ENCODE data around the gene KLHL6. TPM values are rescaled to one million over a fixed set of nuclear protein-coding genes. Genes with fewer than 3 reads are reported as not detected.

The KLHL6 gene
- total and polyA plus RNA-seq, 4 experiments from 2014 or later, result 8.4 to 56.1 (median 39.5) TPM

DNA sequence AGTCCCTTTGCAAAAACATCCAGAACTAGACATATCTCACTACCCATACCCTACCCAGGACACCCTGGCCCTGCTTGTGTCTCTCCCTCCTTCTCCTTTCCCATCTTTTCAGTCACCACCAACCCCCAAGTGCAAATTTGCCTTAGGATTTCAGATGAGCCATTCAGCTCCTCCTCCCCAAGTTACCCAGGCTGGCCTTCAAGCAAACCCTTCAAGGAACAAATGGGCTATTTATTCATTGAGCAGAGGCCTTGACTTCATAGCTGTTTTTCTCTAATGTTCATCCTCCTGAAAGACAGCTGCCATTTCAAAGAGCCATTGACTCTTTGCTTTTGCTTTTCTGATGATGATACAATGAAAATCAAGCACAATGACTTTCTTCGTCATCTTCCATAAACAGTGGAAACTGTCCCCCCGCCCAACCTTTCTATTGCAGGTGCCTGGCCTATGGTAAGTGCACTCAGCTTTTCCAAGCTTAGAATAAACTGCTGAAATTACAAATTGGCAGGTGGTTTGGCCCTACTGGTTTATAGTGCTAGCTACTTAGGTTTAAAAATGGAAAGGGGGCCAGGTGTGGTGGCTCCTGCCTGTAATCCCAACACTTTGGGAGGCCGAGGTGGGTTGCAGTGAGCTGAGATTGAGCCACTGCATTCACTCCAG is 26.1 kb upstream of the KLHL6 start:
- Mint-ChIP-seq H3K4me3 (peak overlapping the region in 1 of 8 donors; percentile 68), H3K27ac (peak overlapping the region in 2 of 7 donors; percentile 39 to 53), H3K4me1 (peaks cover 27 to 59% (median 48%) of the 10 kb centered on the region in 4 donors), H3K9me3 (peaks cover 0 to 2% (median 0%) of the 10 kb centered on the region in 8 donors), H3K36me3 (no peaks in the 10 kb centered on the region), H3K27me3 (no peaks in the 10 kb centered on the region)
- Histone ChIP-seq H3K27me3 (ENCODE audit: insufficient read depth, low read length) (no peaks in the 10 kb centered on the region), H3K4me3 (ENCODE audit: low read length in 2 of 2) (no peak overlapping the region), H3K27ac (ENCODE audit: low read depth, low read length) (no peak overlapping the region), H3K36me3 (ENCODE audit: insufficient read depth, low read length) (no peaks in the 10 kb centered on the region), H3K9me3 (ENCODE audit: control insufficient read depth in 1 of 2, low read length in 2 of 2) (no peaks in the 10 kb centered on the region), H3K4me1 (ENCODE audit: insufficient read depth, low read length) (peaks cover 34% of the 10 kb centered on the region)
- DNase-seq, result no peak
- intact Hi-C loops (cut with micrococcal nuclease), result no loop called here
- POLR2A ChIA-PET (ENCODE audit: partially characterized antibody), result no interaction called here
- CTCF ChIA-PET (ENCODE audit: partially characterized antibody), result interaction anchor here (1.4 to 7.5 kb wide), 2 partner anchors 9 to 67 kb away, joined by 3 to 55 read pairs; no protein-coding TSS in a partner anchor

DNA sequence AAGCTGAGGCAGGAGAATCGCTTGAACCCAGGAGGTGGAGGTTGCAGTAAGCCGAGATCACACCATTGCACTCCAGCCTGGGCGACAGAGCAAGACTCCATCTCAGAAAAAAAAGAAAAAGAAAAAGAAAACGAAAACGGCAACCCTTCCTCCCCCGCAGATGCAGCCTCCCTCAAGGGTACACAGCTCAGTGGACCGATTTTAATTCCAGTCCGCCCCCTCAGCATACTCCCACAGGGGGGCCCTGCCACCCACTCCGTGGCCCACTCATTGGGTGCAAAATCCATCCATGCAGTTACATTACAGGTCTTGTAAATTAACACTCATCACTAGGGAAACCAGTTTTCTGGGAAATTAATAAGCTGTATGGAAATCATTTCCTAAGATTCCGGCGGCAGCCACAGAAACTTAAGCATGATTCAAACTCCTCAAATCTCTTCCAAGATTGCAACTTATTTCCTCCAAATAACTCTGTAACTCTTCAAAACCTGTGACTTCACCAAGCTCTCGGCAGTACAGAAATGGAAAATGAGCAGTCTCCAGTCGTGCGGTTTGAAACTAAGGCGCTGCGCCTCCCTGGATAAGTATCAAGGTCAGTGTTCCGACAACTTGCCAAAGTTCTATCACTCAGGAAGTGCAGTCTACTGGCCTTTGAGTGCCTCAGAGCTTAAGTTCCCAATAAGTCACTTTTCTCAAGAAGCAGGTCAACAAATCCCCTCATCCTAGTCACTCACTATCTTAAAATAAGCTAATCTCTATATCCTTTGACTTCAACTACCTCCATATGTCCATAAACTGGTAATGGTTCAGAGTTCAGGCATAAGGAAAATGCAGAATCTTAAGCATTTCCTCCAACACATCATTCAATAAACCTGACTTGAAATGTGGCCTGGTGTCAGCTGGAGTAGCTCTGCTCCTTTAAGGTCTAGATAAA is 24.7 kb upstream of the KLHL6 start:
- Mint-ChIP-seq H3K27me3 (no peaks in the 10 kb centered on the region), H3K4me1 (peaks cover 20 to 51% (median 41%) of the 10 kb centered on the region in 4 donors), H3K4me3 (no peak overlapping the region), H3K27ac (peak overlapping the region in 2 of 7 donors; percentile 30 to 57), H3K36me3 (no peaks in the 10 kb centered on the region), H3K9me3 (peaks cover 0 to 2% (median 0%) of the 10 kb centered on the region in 8 donors)
- CTCF ChIA-PET (ENCODE audit: partially characterized antibody), result interaction anchor here (1.4 to 7.5 kb wide), 2 partner anchors 11 to 100 kb away, joined by 3 to 55 read pairs; no protein-coding TSS in a partner anchor
- H3K4me1 ChIP-seq (ENCODE audit: insufficient read depth, low read length), result peaks cover 28% of the 10 kb centered on the region
- no peaks in the 10 kb centered on the region for H3K9me3 ChIP-seq (ENCODE audit: control insufficient read depth in 1 of 2, low read length in 2 of 2)
- no peaks in the 10 kb centered on the region for H3K27me3 ChIP-seq (ENCODE audit: insufficient read depth, low read length)
- intact Hi-C loops (cut with micrococcal nuclease), result no loop called here
- POLR2A ChIA-PET (ENCODE audit: partially characterized antibody), result interaction anchor here (1.4 kb wide), 1 partner anchor 11 kb away, joined by 3 read pairs; no protein-coding TSS in a partner anchor
- no peak for DNase-seq
- H3K36me3 ChIP-seq (ENCODE audit: insufficient read depth, low read length), result no peaks in the 10 kb centered on the region
- H3K4me3 ChIP-seq (ENCODE audit: low read length in 2 of 2), result no peak overlapping the region
- H3K27ac ChIP-seq (ENCODE audit: low read depth, low read length), result no peak overlapping the region

DNA sequence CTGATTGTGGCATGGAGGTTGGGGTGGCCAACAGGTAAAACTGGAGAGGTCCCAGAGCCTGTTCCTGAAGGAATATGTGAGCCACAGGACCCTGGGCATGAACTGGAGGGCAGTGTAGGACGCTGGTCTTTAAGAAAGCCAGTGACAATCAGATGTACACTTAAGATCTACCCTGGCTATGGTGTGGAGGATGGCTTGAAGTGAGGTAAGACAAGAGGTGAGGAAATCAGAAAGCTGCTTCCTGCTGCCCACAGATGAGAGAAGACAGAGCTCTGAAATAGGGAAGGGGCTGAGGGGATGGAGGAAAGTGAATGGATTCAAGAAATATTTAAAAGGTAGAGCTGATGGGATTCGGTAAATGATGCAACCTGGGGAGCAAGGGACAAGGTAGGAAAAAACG is 22.7 kb upstream of the KLHL6 start:
- Histone ChIP-seq H3K4me1 (ENCODE audit: insufficient read depth, low read length) (peaks cover 17% of the 10 kb centered on the region), H3K4me3 (ENCODE audit: low read length in 2 of 2) (no peak overlapping the region), H3K27me3 (ENCODE audit: insufficient read depth, low read length) (no peaks in the 10 kb centered on the region), H3K36me3 (ENCODE audit: insufficient read depth, low read length) (no peaks in the 10 kb centered on the region), H3K9me3 (ENCODE audit: control insufficient read depth in 1 of 2, low read length in 2 of 2) (no peaks in the 10 kb centered on the region), H3K27ac (ENCODE audit: low read depth, low read length) (no peak overlapping the region)
- Mint-ChIP-seq H3K27ac (peak overlapping the region in 2 of 7 donors; percentile 14 to 48), H3K27me3 (no peaks in the 10 kb centered on the region), H3K36me3 (no peaks in the 10 kb centered on the region), H3K4me3 (peak overlapping the region in 4 of 8 donors; percentile 1 to 56 (median 21)), H3K9me3 (peaks cover 0 to 2% (median 0%) of the 10 kb centered on the region in 8 donors), H3K4me1 (peaks cover 17 to 37% (median 29%) of the 10 kb centered on the region in 4 donors)
- ChIA-PET POLR2A (ENCODE audit: partially characterized antibody) (interaction anchor here (0.7 to 0.9 kb wide), 2 partner anchors 13 to 59 kb away, joined by 3 to 4 read pairs; no protein-coding TSS in a partner anchor), CTCF (ENCODE audit: partially characterized antibody) (interaction anchor here (1.1 to 7.5 kb wide), 3 partner anchors 13 to 110 kb away, joined by 3 to 55 read pairs (median 4); no protein-coding TSS in a partner anchor)
- no peak for DNase-seq
- intact Hi-C loops (cut with micrococcal nuclease), result no loop called here

- no peaks in the 10 kb centered on the region for H3K36me3 ChIP-seq (ENCODE audit: insufficient read depth, low read length)
- H3K4me1 ChIP-seq (ENCODE audit: insufficient read depth, low read length), result peaks cover 17% of the 10 kb centered on the region
- H3K27ac ChIP-seq (ENCODE audit: low read depth, low read length), result no peak overlapping the region
- Mint-ChIP-seq H3K27ac (no peak overlapping the region), H3K4me3 (no peak overlapping the region), H3K36me3 (no peaks in the 10 kb centered on the region), H3K9me3 (peaks cover 0 to 2% (median 0%) of the 10 kb centered on the region in 8 donors), H3K27me3 (no peaks in the 10 kb centered on the region), H3K4me1 (peaks cover 17 to 35% (median 27%) of the 10 kb centered on the region in 4 donors)
- intact Hi-C loops (cut with micrococcal nuclease), result no loop called here
- ChIA-PET CTCF (ENCODE audit: partially characterized antibody) (interaction anchor here (1.1 to 7.5 kb wide), 2 partner anchors 13 to 109 kb away, joined by 3 to 55 read pairs; no protein-coding TSS in a partner anchor), POLR2A (ENCODE audit: partially characterized antibody) (no interaction called here)
- H3K4me3 ChIP-seq (ENCODE audit: low read length in 2 of 2), result no peak overlapping the region
- DNase-seq, result no peak
- H3K27me3 ChIP-seq (ENCODE audit: insufficient read depth, low read length), result no peaks in the 10 kb centered on the region
- H3K9me3 ChIP-seq (ENCODE audit: control insufficient read depth in 1 of 2, low read length in 2 of 2), result no peaks in the 10 kb centered on the region
Observed at GRCh38 chr3:183577346-183577745, 21.8 kb upstream of the KLHL6 start.

GRCh38 chr3:183576487-183577107 is 21.1 kb upstream of the KLHL6 start:
- H3K4me1 ChIP-seq (ENCODE audit: insufficient read depth, low read length), result peaks cover 17% of the 10 kb centered on the region
- Mint-ChIP-seq H3K9me3 (peaks cover 0 to 2% (median 0%) of the 10 kb centered on the region in 8 donors), H3K27me3 (no peaks in the 10 kb centered on the region), H3K4me1 (peaks cover 17 to 35% (median 27%) of the 10 kb centered on the region in 4 donors), H3K36me3 (no peaks in the 10 kb centered on the region), H3K4me3 (peak overlapping the region in 2 of 8 donors; percentile 14 to 45), H3K27ac (peak overlapping the region in 2 of 7 donors; percentile 36 to 75)
- DNase-seq, result no peak
- ChIA-PET POLR2A (ENCODE audit: partially characterized antibody) (no interaction called here), CTCF (ENCODE audit: partially characterized antibody) (interaction anchor here (7.5 kb wide), 1 partner anchor 14 kb away, joined by 55 read pairs; no protein-coding TSS in a partner anchor)
- no peaks in the 10 kb centered on the region for H3K27me3 ChIP-seq (ENCODE audit: insufficient read depth, low read length)
- no peaks in the 10 kb centered on the region for H3K9me3 ChIP-seq (ENCODE audit: control insufficient read depth in 1 of 2, low read length in 2 of 2)
- intact Hi-C loops (cut with micrococcal nuclease), result no loop called here
- H3K4me3 ChIP-seq (ENCODE audit: low read length in 2 of 2), result no peak overlapping the region
- H3K27ac ChIP-seq (ENCODE audit: low read depth, low read length), result no peak overlapping the region
- no peaks in the 10 kb centered on the region for H3K36me3 ChIP-seq (ENCODE audit: insufficient read depth, low read length)

GRCh38 chr3:183572935-183573334 is 17.4 kb upstream of the KLHL6 start:
- CTCF ChIA-PET (ENCODE audit: partially characterized antibody), result no interaction called here
- POLR2A ChIA-PET (ENCODE audit: partially characterized antibody), result no interaction called here
- no peak overlapping the region for H3K27ac ChIP-seq (ENCODE audit: low read depth, low read length)
- Mint-ChIP-seq H3K36me3 (no peaks in the 10 kb centered on the region), H3K27me3 (no peaks in the 10 kb centered on the region), H3K27ac (no peak overlapping the region), H3K4me3 (no peak overlapping the region), H3K9me3 (no peaks in the 10 kb centered on the region), H3K4me1 (peaks cover 5 to 14% (median 10%) of the 10 kb centered on the region in 4 donors)
- intact Hi-C loops (cut with micrococcal nuclease), result no loop called here
- no peak overlapping the region for H3K4me3 ChIP-seq (ENCODE audit: low read length in 2 of 2)
- no peaks in the 10 kb centered on the region for H3K27me3 ChIP-seq (ENCODE audit: insufficient read depth, low read length)
- peaks cover 2% of the 10 kb centered on the region for H3K4me1 ChIP-seq (ENCODE audit: insufficient read depth, low read length)
- no peaks in the 10 kb centered on the region for H3K9me3 ChIP-seq (ENCODE audit: control insufficient read depth in 1 of 2, low read length in 2 of 2)
- H3K36me3 ChIP-seq (ENCODE audit: insufficient read depth, low read length), result no peaks in the 10 kb centered on the region
- no peak for DNase-seq
